NCI-H2107 (cell line): ENCODE data around the gene GNLY.
"Not testable (repeated sequence)": the region's sequence is repeated elsewhere in the genome, so short reads cannot be mapped to it uniquely, and the experiment has no call there.

Experiments used
- DNase-seq: peaks from one replicate; lab custom pipeline; 2025; lab: John Stamatoyannopoulos, UW

GNLY gene

DNA sequence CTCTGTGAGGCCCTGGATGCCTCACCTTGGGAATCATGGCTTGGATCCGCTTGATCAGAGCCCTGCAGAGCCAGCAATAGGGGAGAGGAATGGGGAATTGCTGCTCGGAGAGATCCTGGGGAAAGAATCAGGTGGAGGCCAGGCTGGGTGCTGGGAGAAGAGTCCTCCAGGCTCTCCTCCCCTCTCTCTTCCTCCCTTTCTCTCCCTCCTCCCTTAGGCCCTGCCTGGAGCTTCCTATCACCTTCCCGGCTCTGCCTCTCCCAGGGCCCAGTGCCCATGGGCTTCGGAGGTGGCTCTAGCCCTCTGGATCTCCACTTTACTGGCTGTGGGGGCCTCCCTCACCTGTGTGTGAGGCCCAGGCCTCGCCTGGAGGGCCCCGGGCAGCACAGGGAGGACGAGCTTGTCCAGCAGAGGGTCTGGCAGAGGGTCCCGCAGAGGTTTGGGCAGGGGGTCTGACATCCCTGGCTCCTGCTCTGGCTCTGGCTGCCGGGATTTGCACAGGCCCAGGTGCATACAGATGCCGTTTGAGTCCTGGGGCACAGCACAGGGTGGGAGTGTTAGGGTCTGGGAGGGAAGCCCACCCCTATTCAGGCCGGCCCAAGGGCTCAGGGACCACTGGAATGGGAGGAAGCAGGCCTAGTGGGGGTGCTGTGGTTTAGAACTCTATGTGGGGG, 28.8 kb upstream of the GNLY start:
- DNase-seq, result no peak

DNA sequence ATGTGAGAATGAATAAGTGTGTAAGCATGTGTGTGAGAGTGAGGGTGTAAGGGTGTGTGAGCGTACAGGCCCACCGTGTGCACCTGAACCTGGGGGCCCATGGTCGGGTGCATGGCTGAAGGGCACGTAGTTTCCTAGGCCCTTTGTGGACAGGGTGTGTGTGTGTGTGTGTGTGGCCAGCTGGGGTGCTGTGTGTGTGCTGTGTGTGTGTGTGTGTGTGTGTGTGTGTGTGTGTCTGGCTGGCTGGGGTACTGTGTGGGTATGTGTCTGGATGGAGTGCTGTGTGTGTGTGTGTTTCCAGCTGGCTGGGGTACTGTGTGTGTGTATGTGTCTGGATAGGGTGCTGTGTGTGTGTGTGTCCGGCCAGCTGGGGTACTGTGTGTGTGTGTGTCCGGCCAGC, 28.1 kb upstream of the GNLY start:
- DNase-seq, result no peak

- DNase-seq, result no peak
These were observed 27.5 kb upstream of the GNLY start for GRCh38 chr2:85666435-85667316.

- DNase-seq, result no peak
These were observed 26.6 kb upstream of the GNLY start for GRCh38 chr2:85667561-85668008.

- no peak for DNase-seq
These were observed 25.9 kb upstream of the GNLY start, which contains the start of gene SFTPB for GRCh38 chr2:85668009-85668856. TSS of gene SFTPB (minus strand) at chr2:85668199. CDS start at chr2:85668183, 16 bp downstream.

- no peak for DNase-seq
These were observed 25.4 kb upstream of the GNLY start for GRCh38 chr2:85668857-85669142.

GRCh38 chr2:85669549-85669948, 24.6 kb upstream of the GNLY start:
- DNase-seq, result no peak

- DNase-seq, result not testable (repeated sequence)
These were observed 23.7 kb upstream of the GNLY start for GRCh38 chr2:85670416-85670815.

- no peak for DNase-seq
These were observed 21.7 kb upstream of the GNLY start for GRCh38 chr2:85672456-85672855.

GRCh38 chr2:85673716-85674375, 20.3 kb upstream of the GNLY start:
- DNase-seq, result no peak

DNA sequence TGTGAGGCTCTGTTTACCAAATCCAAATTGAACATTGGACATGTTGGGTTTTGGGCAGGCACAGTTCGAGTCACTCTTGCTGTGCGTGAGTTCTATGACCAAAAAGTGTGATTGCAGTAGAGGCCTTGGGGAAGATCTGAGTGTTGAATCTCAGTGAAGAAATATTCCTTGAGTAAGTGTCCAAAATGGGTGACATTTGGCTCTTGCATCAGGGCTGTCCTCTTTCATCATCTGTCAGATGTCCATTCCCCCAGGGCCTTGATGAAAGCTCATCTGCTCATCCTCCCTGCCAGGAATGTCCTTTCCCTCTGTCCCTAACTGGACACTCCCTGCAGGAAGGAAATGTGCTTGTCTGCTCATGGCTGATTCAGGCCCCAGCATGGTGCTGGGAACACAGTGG, 19.7 kb upstream of the GNLY start:
- DNase-seq, result no peak

DNA sequence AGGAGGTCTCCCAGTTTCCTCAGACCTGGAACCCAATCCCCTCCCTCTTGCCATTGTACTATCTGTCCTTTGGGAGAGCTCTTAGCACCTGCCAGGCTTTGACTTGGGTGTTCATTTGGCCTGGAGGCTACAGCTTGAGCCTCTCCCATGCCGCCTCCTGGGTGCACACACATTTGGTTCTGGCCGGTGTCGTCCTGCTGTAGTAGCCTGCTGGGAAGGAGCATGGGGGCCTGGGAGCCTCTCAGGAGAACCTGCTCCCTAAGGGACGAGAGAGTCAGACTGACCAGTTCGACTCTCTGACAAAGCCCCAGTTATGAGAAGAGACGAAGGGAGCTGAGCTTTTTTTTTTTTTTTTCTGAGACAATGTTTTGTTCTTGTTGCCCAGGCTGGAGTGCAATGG, 18.7 kb upstream of the GNLY start:
- no peak for DNase-seq

DNA sequence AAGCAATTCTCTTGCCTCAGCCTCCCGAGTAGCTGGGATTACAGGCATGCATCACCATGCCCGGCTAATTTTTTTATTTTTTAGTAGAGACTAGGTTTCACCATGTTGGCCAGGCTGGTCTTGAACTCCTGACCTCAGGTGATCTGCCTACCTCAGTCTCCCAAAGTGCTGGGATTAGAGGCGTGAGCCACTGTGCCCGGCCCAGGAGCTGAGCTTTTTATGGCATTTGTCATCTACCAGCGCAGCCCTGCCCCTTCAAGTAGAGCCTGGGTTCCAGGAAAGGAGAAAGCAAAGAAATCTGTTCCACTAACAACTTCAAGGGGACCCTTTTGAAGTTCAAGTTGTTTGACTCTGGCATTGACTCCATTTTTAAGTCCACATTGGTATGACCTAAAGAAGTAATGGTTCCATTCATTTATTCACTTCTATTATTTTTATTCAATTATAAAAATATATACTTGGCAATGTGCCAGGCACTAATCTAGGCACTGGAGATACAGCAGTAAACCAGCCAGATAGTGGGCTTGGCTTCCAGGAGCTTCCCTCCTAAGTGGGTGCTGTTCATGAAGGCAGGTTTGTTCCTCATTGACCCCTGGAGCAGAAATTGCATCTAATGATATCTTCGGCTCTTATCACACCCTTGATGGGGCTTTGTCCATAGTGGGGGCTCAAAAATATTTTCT, 18.2 kb upstream of the GNLY start:
- DNase-seq, result no peak

DNA sequence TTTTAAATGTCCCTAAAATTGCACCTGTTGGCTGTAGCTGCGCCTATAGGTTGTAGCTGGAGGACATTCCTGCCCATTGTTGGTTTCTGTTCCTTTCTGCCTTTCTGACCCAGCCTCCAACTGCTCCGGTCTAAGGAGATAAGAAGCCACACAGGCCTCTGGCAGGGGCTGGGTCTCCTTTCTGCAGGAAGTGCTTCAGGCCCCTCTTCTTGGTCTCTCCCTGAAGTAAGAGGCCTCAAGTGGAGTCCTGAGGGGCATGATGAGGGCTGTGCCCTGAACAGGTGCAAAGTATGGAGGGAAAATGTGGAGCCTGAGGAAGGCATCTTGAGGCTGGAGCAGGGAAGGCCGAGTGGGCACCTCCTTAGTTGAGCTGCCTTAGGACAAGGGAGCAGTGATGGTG, 15.8 kb upstream of the GNLY start:
- no peak for DNase-seq

DNA sequence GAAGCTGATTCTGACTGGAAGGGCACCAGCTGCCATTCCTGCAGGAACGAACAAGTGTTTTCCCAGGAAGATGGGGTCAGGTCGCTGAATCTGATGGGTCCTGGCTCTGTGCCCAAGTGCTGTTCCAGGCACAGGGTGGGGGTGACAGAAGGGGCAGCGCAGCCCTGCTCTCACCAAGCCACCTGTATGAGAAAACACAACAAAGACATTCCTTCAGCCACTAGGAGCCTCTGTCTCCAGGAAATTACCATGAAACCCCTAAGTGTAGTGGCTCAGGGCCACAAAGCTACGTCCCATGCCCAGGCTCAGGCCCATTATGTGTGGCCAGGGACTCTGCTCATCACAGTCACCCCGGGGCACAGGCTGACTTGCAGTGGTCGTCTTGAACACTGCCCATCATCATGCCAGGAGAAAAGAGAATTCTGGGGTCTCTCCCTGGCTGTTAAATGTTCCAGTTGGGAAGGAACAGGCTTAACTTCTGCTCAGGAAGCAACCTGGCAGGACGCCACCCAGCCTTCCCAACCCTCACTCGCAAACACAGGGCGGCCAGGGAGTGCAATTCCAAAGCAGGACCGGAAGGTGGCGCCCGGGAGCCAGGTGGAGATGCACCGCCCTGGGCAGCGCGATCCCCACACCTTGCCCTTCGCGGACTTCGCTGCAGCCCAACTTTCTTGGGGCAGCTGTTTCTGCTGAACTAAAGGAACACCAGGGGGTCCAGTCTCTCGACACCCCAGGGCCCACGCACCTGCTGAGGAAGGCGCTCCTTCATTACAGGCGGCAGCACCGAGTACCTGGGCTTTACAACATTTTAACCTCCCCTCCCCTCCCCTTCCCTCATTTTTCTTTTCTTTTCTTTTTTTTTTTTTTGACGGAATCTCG, 15.1 kb upstream of the GNLY start:
- DNase-seq, result peak; percentile 61

DNA sequence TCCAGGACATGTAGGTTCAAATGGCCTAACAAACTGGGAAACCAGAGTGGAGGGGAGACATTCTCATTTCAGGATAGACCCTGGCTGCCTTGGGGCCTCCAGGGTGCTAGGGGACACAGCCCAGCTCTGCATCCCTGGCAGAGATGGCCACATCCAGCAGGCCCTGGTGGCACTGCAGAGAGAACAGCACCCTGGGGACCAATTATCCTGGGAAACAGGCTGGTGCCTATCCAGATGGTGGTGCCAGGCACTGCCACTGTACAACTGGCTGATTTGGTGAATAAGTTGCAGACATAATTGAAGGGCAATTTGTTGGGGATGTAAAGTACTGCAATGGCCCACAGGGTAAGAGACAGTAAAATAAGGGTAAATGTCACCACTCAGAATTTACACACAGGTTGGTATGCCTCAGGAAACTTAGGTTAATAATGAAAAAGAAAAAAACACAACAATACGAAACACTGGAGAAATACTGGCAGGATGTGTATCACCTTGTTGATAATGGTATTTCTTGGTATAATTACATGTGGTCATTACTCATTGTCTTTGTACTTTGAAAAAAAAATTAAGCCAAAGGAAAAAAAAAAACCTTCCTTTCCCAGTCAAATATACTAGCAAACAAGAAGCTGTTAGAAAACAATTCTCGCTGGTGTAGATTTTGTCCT, 13.3 kb upstream of the GNLY start:
- peak; percentile 46 for DNase-seq

GRCh38 chr2:85681372-85681763, 12.8 kb upstream of the GNLY start:
- DNase-seq, result no peak

DNA sequence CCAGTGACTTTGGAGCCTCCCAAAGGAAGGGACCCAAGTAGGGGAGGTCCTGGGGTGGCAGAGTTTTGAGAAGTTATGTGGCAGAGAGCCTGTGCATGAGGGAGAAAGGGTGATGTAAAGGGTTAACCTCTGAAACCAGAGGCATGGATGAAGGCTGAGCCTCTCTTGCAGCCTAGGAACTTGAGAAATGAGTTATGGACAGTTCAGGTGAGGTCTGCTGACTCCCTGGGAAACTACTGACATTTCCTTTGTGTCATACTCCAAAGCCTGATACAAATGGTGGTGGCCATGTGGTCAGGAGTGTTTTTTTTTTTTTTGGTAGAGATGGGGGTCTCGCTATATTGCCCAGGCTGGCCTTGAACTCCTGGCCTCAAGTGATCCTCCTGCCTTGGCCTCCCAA, 12.4 kb upstream of the GNLY start:
- DNase-seq, result no peak

GRCh38 chr2:85682378-85682777, 11.8 kb upstream of the GNLY start:
- DNase-seq, result no peak

GRCh38 chr2:85684380-85684779, 9.8 kb upstream of the GNLY start:
- DNase-seq, result no peak
